ENCODE measurements around the gene RASGRF2.

- TF ChIP-seq CTCF (IDR thresholded peaks at IDR 0.05) (no peak), POLR2A (IDR thresholded peaks at IDR 0.05) (no peak)
These were observed 185.3 kb downstream of the RASGRF2 start for GRCh38 chr5:81145329-81145935.

Measured in uterus (tissue), 2 donors.